Aorta (tissue), 5 donors: ENCODE data around the gene DDHD1. TPM values are rescaled to one million over a fixed set of nuclear protein-coding genes. Genes with fewer than 3 reads are reported as not detected.

ENCODE experiments used
- ATAC-seq: fragments of 200-7000 bp; cut with Tn5 transposase; one replicate; pipeline ENCODE4 v1.9.1; 2022; ENCODE audit warnings: moderate library complexity; ENCODE audit not compliant: low FRiP score
- DNase-seq, 2 donors: peaks; one replicate each; pipeline ENCODE4 v3.0.0-alpha.2; 2020
- H3K27ac ChIP-seq, 2 donors: one replicate each; pipeline ENCODE4 v1.5.1; 2013; ENCODE audit warnings: low read length in 2 of 2, mild to moderate bottlenecking in 2 of 2, moderate library complexity in 2 of 2, control low read depth in 1 of 2, inconsistent platforms in 1 of 2, low read depth in 1 of 2
- H3K27me3 ChIP-seq, 2 donors: one replicate each; pipeline ENCODE4 v1.6.1; 2013; ENCODE audit warnings: control low read depth in 1 of 2, low read length in 1 of 2, mild to moderate bottlenecking in 1 of 2, moderate library complexity in 1 of 2; ENCODE audit not compliant: insufficient read depth in 2 of 2, control insufficient read depth in 1 of 2
- H3K36me3 ChIP-seq, 2 donors: one replicate each; pipeline ENCODE4 v1.6.1; 2013; ENCODE audit warnings: control low read depth in 1 of 2, low read length in 1 of 2, mild to moderate bottlenecking in 1 of 2; ENCODE audit not compliant: insufficient read depth in 2 of 2, control insufficient read depth in 1 of 2
- H3K4me1 ChIP-seq, 2 donors: one replicate each; pipeline ENCODE4 v1.6.1; 2013; ENCODE audit warnings: low read length in 2 of 2, control low read depth in 1 of 2, mild to moderate bottlenecking in 1 of 2, moderate library complexity in 1 of 2; ENCODE audit not compliant: insufficient read depth in 2 of 2, control insufficient read depth in 1 of 2
- H3K4me3 ChIP-seq, 2 donors: one replicate each; pipeline ENCODE4 v1.5.1; 2013; ENCODE audit warnings: low read length in 2 of 2, control low read depth in 1 of 2, mild to moderate bottlenecking in 1 of 2
- H3K9me3 ChIP-seq: one replicate; pipeline ENCODE4 v1.6.1; 2013; ENCODE audit warnings: mild to moderate bottlenecking, low read length; ENCODE audit not compliant: control insufficient read depth
- WGBS, 2 donors: extraction: QIAGEN DNeasy Blood & Tissue Kit; methylation state at CpG; one replicate each; pipeline ENCODE4 v1.1.7; 2013; 5-methylcytosine and 5-hydroxymethylcytosine counted together
- intact Hi-C, 2 donors: fragments of 100-400 bp; cut with DNase I; formaldehyde crosslinking; loops; one replicate each; pipeline versions ENCODE4 v1.14.2 to v1.15.0; 2022
- polyA plus RNA-seq, 2 donors: library from polyadenylated mRNA; stranded (reverse); fragments of 200-250 nt; gene quantifications; one replicate each; pipeline ENCODE4 v1.2.3, GENCODE V29; 2013
- total RNA-seq, 2 donors: library from RNA; stranded (reverse); fragmentation: NEBNext Ultra II Directional; extraction: Animal tissue kit (Norgen Biotek cat#: 25700); gene quantifications; one replicate each; pipeline ENCODE4 v1.2.1, GENCODE V29; 2021
- donor health status: healthy with polysubstance abuse.
- donor health status: Bipolar disorder and iron deficiency.
- donor health status: DM: no; HTN: no; CAD: no.
- donor health status: DM: no; HTN: no; CAD: no.
- donor health status: DM: yes; HTN: yes; CAD: no.

Gene DDHD1
- total and polyA plus RNA-seq, 4 donors: 1.1 to 29.8 (median 13.5) TPM

GRCh38 chr14:53035336-53036210, 117.5 kb downstream of the DDHD1 start:
- intact Hi-C loops: no loop called here
- DNase-seq: no peak
- WGBS, 2 donors: 55 to 60% methylated on average over 6 of the region's 6 CpGs
- Histone ChIP-seq H3K36me3 (no peaks in the 10 kb centered on the region), H3K27ac (peak overlapping the region; percentile 43 to 71), H3K9me3 (no peaks in the 10 kb centered on the region), H3K4me3 (no peak overlapping the region), H3K4me1 (peaks cover 3 to 16% of the 10 kb centered on the region in 2 donors), H3K27me3 (no peaks in the 10 kb centered on the region)
- no peak for ATAC-seq

GRCh38 chr14:53034688-53035230, 118.4 kb downstream of the DDHD1 start:
- DNase-seq (no peak), ATAC-seq (no peak)
- H3K27ac ChIP-seq: peak overlapping the region; percentile 13 to 14
- no peaks in the 10 kb centered on the region for H3K27me3 ChIP-seq
- no peaks in the 10 kb centered on the region for H3K36me3 ChIP-seq
- H3K9me3 ChIP-seq: no peaks in the 10 kb centered on the region
- peaks cover 3 to 16% of the 10 kb centered on the region in 2 donors for H3K4me1 ChIP-seq
- H3K4me3 ChIP-seq: no peak overlapping the region
- intact Hi-C loops: no loop called here
- WGBS, 2 donors: 67 to 75% methylated on average over 3 of the region's 3 CpGs

- H3K27ac ChIP-seq: peak overlapping the region in 1 of 2 donors; percentile 28
- 40 to 52% methylated on average over 3 of the region's 3 CpGs for WGBS, 2 donors
- intact Hi-C loops: no loop called here
Measured at GRCh38 chr14:53034036-53034435, 119.1 kb downstream of the DDHD1 start.

GRCh38 chr14:53032838-53033390, 120.2 kb downstream of the DDHD1 start:
- intact Hi-C loops: no loop called here
- H3K27me3 ChIP-seq: no peaks in the 10 kb centered on the region
- H3K4me3 ChIP-seq: no peak overlapping the region
- peaks cover 3 to 16% of the 10 kb centered on the region in 2 donors for H3K4me1 ChIP-seq
- no peak for ATAC-seq
- H3K36me3 ChIP-seq: no peaks in the 10 kb centered on the region
- 12 to 38% methylated on average over 1 of the region's 1 CpG for WGBS, 2 donors
- no peaks in the 10 kb centered on the region for H3K9me3 ChIP-seq
- DNase-seq: no peak
- peak overlapping the region in 1 of 2 donors; percentile 25 for H3K27ac ChIP-seq

More at GRCh38 chr14:53034036-53034435, 119.1 kb downstream of the DDHD1 start:
- H3K36me3 ChIP-seq: no peaks in the 10 kb centered on the region
- no peaks in the 10 kb centered on the region for H3K9me3 ChIP-seq
- no peaks in the 10 kb centered on the region for H3K27me3 ChIP-seq
- peaks cover 3 to 16% of the 10 kb centered on the region in 2 donors for H3K4me1 ChIP-seq
- H3K4me3 ChIP-seq: no peak overlapping the region
- no peak for DNase-seq
- no peak for ATAC-seq

GRCh38 chr14:53032161-53032803, 120.8 kb downstream of the DDHD1 start:
- Histone ChIP-seq H3K27me3 (no peaks in the 10 kb centered on the region), H3K4me3 (no peak overlapping the region), H3K9me3 (no peaks in the 10 kb centered on the region), H3K36me3 (no peaks in the 10 kb centered on the region), H3K4me1 (peaks cover 3 to 16% of the 10 kb centered on the region in 2 donors), H3K27ac (peak overlapping the region in 1 of 2 donors; percentile 25)
- peak; percentile 48 for ATAC-seq
- intact Hi-C loops: no loop called here
- DNase-seq: no peak
- whole genome bisulfite sequencing, 2 donors: 3 to 4% methylated on average over 2 of the region's 2 CpGs

GRCh38 chr14:53027562-53027961, 125.6 kb downstream of the DDHD1 start:
- no peaks in the 10 kb centered on the region for H3K36me3 ChIP-seq
- ATAC-seq: no peak
- intact Hi-C loops: no loop called here
- H3K27me3 ChIP-seq: no peaks in the 10 kb centered on the region
- no peak overlapping the region for H3K27ac ChIP-seq
- no peak for DNase-seq
- H3K4me1 ChIP-seq: peaks cover 0 to 2% of the 10 kb centered on the region in 2 donors
- no peak overlapping the region for H3K4me3 ChIP-seq
- H3K9me3 ChIP-seq: no peaks in the 10 kb centered on the region
- WGBS, 2 donors: 91 to 95% methylated on average over 3 of the region's 3 CpGs

- no peaks in the 10 kb centered on the region for H3K4me1 ChIP-seq
- intact Hi-C loops: no loop called here
- no peak overlapping the region for H3K27ac ChIP-seq
- ATAC-seq: no peak
- WGBS, 2 donors: 0 to 40% methylated on average over 1 of the region's 1 CpG
- no peaks in the 10 kb centered on the region for H3K36me3 ChIP-seq
- no peak for DNase-seq
- no peak overlapping the region for H3K4me3 ChIP-seq
- no peaks in the 10 kb centered on the region for H3K27me3 ChIP-seq
- H3K9me3 ChIP-seq: no peaks in the 10 kb centered on the region
Measured at GRCh38 chr14:53027041-53027440, 126.1 kb downstream of the DDHD1 start.

- intact Hi-C loops: no loop called here
- Histone ChIP-seq H3K9me3 (no peaks in the 10 kb centered on the region), H3K4me1 (no peaks in the 10 kb centered on the region), H3K27ac (no peak overlapping the region), H3K36me3 (no peaks in the 10 kb centered on the region), H3K4me3 (no peak overlapping the region), H3K27me3 (no peaks in the 10 kb centered on the region)
- no peak for DNase-seq
- ATAC-seq: no peak
- 96 to 99% methylated on average over 3 of the region's 3 CpGs for WGBS, 2 donors
Measured at GRCh38 chr14:53023325-53023724, 129.8 kb downstream of the DDHD1 start.
